Keratinocyte (primary cell): Measurements from ENCODE around the gene HMGA1. TPM values are rescaled to one million over a fixed set of nuclear protein-coding genes. Genes with fewer than 3 reads are reported as not detected.

Experiments used
- DNase-seq: peaks from one replicate; pipeline ENCODE4 v3.0.0-alpha.2; 2011; ENCODE audit warnings: low read depth, missing footprints, low spot score
- FAIRE-seq: peaks from 2 replicates; lab custom pipeline; 2011; peaks lifted over from hg19 to GRCh38; lab: Jason Lieb, UNC
- H2AFZ ChIP-seq: 2 replicates; pipeline ENCODE4 v1.6.0; 2012; ENCODE audit warnings: low read length, control low read depth, inconsistent platforms; ENCODE audit not compliant: control insufficient read depth
- H3K27ac ChIP-seq: 2 replicates; pipeline ENCODE4 v1.5.1; 2011; ENCODE audit warnings: low read length; ENCODE audit not compliant: control insufficient read depth, insufficient read depth
- H3K27me3 ChIP-seq: 3 replicates; pipeline ENCODE4 v1.6.0; 2011; ENCODE audit warnings: low read length; ENCODE audit not compliant: control insufficient read depth, insufficient read depth; ENCODE audit errors: extremely low read depth
- H3K36me3 ChIP-seq, 2 experiments: 2 replicates in 1 of 2; 3 replicates in 1 of 2; pipeline ENCODE4 v1.5.1; 2011; ENCODE audit warnings: low read length in 2 of 2, mild to moderate bottlenecking in 1 of 2; ENCODE audit not compliant: control insufficient read depth in 2 of 2, insufficient read depth in 2 of 2; ENCODE audit errors: extremely low read depth in 1 of 2
- H3K4me1 ChIP-seq: 3 replicates; pipeline ENCODE4 v1.5.1; 2011; ENCODE audit warnings: low read length; ENCODE audit not compliant: control insufficient read depth, insufficient read depth; ENCODE audit errors: extremely low read depth
- H3K4me2 ChIP-seq: 3 replicates; pipeline ENCODE4 v1.6.0; 2011; ENCODE audit warnings: low read depth, low read length; ENCODE audit not compliant: control insufficient read depth, insufficient read depth; ENCODE audit errors: extremely low read depth
- H3K4me3 ChIP-seq, 3 experiments: fragments of 200-600 bp in 1 of 3; sonication (generic) in 1 of 3; 2 replicates in 2 of 3; 3 replicates in 1 of 3; pipeline ENCODE4 v1.5.1; 2011 to 2016; ENCODE audit warnings: low read length in 3 of 3, mild to moderate bottlenecking in 3 of 3, control low read depth in 2 of 3, inconsistent platforms in 1 of 3, low read depth in 1 of 3, mixed read lengths in 1 of 3, mixed run types in 1 of 3, moderate library complexity in 1 of 3; ENCODE audit not compliant: control insufficient read depth in 2 of 3, insufficient read depth in 2 of 3; ENCODE audit errors: extremely low read depth in 1 of 3
- H3K79me2 ChIP-seq: 2 replicates; pipeline ENCODE4 v1.6.0; 2012; ENCODE audit warnings: low read length; ENCODE audit not compliant: control insufficient read depth, insufficient read depth
- H3K9ac ChIP-seq: 3 replicates; pipeline ENCODE4 v1.6.0; 2011; ENCODE audit warnings: low read length; ENCODE audit not compliant: control insufficient read depth, insufficient read depth; ENCODE audit errors: extremely low read depth
- H3K9me1 ChIP-seq: 3 replicates; pipeline ENCODE4 v1.6.0; 2011; ENCODE audit warnings: low read length; ENCODE audit not compliant: control insufficient read depth, insufficient read depth; ENCODE audit errors: extremely low read depth
- H3K9me3 ChIP-seq: 2 replicates; pipeline ENCODE4 v1.5.1; 2012; ENCODE audit warnings: low read depth, low read length; ENCODE audit not compliant: control insufficient read depth
- H4K20me1 ChIP-seq: 3 replicates; pipeline ENCODE4 v1.6.0; 2011; ENCODE audit warnings: low read length; ENCODE audit not compliant: control insufficient read depth, insufficient read depth; ENCODE audit errors: extremely low read depth
- EZH2 ChIP-seq: IDR thresholded peaks from one replicate; pipeline ENCODE4 v1.6.1; 2012; ENCODE audit warnings: inconsistent platforms, mild to moderate bottlenecking, low read length, moderate library complexity
- dilution Hi-C: fragments of 300-500 bp; cut with MboI; formaldehyde crosslinking; loops from one replicate; pipeline ENCODE4 v1.7.0; 2020; ENCODE audit warnings: low sequenced_read_pairs; ENCODE audit not compliant: extremely low pct_ligation_motif_present
- polyA plus RNA-seq, 5 experiments: library from polyadenylated mRNA; depleted of rRNA in 3 of 5; stranded (reverse) in 3 of 5; stranded (forward) in 1 of 5; unstranded in 1 of 5; fragments of >200 nt; gene quantifications; 1 replicate in 1 of 5; 2 replicates in 3 of 5; 3 replicates in 1 of 5; pipeline versions ENCODE4 v1.2.1 to v1.2.3, GENCODE V29; 2011 to 2012; ENCODE audit warnings: missing spikeins in 2 of 5, low read depth in 1 of 5, low replicate concordance in 1 of 5
- TF ChIP-seq, protein P1 (sequence below), 3 experiments: IDR thresholded peaks in 1 of 3; conservative IDR thresholded peaks in 1 of 3; optimal IDR thresholded peaks in 1 of 3; 2 replicates in 2 of 3; 3 replicates in 1 of 3; pipeline versions ENCODE3 to v1.5.1; 2011; ENCODE audit warnings: low read length in 3 of 3, mild to moderate bottlenecking in 3 of 3, moderate library complexity in 2 of 3, control low read depth in 1 of 3, inconsistent platforms in 1 of 3; ENCODE audit not compliant: insufficient read depth in 2 of 3; ENCODE audit errors: extremely low read depth in 1 of 3

HMGA1 gene
- polyA plus RNA-seq, 1 donor (not counting 4 experiments of a cell fraction or from before 2014, with no cell fraction given), result 160 TPM

DNA sequence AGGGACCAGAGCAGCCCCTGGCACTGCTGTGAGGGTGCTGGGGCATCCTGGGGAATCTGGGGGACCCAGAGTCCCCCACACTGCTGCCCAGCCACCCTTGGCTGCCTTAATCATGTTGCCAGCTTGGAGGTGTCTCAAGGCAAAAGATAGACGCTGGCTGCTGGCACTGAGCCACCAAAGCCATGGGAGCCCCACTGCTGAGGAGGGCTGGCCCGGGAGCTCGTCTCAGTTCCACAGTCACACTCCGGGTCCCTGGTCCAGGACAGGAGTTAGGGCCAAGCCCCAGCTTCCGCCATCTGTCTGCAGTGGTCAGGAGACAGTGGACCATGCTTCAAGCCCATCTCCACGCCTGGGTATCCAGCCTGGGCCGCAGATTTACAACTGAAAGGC, 41.0 kb upstream of the HMGA1 start:
- no peaks in the 10 kb centered on the region for H3K79me2 ChIP-seq
- no peak overlapping the region for H3K4me3 ChIP-seq
- H4K20me1 ChIP-seq, result no peaks in the 10 kb centered on the region
- H3K4me1 ChIP-seq, result peaks cover 3% of the 10 kb centered on the region
- peak overlapping the region; percentile 83 for H3K4me2 ChIP-seq
- DNase-seq (no peak), FAIRE-seq (no peak)
- dilution Hi-C loops, result no loop called here
- peaks cover 5% of the 10 kb centered on the region for H3K27me3 ChIP-seq
- no peaks in the 10 kb centered on the region for H3K36me3 ChIP-seq
- no peaks in the 10 kb centered on the region for H3K9me3 ChIP-seq
- no peaks in the 10 kb centered on the region for H3K9me1 ChIP-seq
- TF ChIP-seq, protein P1, sequence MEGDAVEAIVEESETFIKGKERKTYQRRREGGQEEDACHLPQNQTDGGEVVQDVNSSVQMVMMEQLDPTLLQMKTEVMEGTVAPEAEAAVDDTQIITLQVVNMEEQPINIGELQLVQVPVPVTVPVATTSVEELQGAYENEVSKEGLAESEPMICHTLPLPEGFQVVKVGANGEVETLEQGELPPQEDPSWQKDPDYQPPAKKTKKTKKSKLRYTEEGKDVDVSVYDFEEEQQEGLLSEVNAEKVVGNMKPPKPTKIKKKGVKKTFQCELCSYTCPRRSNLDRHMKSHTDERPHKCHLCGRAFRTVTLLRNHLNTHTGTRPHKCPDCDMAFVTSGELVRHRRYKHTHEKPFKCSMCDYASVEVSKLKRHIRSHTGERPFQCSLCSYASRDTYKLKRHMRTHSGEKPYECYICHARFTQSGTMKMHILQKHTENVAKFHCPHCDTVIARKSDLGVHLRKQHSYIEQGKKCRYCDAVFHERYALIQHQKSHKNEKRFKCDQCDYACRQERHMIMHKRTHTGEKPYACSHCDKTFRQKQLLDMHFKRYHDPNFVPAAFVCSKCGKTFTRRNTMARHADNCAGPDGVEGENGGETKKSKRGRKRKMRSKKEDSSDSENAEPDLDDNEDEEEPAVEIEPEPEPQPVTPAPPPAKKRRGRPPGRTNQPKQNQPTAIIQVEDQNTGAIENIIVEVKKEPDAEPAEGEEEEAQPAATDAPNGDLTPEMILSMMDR (optimal IDR thresholded peaks at IDR 0.05 in 1 of 3, IDR thresholded peaks at IDR 0.05 in 1 of 3, conservative IDR thresholded peaks at IDR 0.05 in 1 of 3; ENCODE audit: extremely low read depth in 1 of 3, insufficient read depth in 2 of 3, low read length in 3 of 3), result peak in 1 of 3 experiments; percentile 3
- no peak for TF ChIP-seq EZH2
- peak overlapping the region; percentile 65 for H2AFZ ChIP-seq
- H3K27ac ChIP-seq, result no peak overlapping the region
- H3K9ac ChIP-seq, result no peak overlapping the region

DNA sequence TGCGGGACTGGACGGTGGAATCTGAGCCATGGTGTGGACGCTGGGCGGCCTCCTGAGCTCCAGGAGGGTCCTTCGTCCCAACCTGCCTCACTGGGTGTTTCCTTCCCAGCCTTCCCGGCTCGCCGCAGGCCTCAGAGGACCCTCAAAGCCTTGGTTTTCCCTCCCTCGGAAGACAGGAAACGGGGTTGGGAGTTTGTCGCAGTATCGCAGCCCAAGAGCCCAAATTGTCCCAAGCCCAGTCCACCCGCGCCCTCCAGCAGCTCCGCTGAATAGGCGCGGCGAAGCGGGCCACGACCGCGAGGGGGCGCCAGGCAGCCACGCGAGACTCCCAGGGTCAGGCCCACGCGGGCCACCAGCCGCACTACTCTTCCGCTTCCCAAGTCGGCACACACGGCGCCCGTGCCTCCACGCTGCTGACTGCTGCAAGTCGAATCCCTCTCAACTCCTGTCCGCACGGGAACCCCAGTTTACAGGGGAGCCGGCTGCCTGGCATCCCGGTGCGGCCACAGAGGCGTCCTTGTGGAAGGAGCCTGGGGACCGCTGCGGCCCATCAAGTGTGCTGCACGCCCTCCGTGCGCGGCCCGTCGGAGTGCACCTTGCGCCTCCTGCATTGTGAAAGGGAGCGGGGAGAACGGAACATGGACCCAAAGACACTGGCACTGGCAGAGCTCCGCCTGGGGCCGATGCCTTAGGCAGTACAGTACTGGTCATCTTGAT, 40.4 kb upstream of the HMGA1 start:
- H3K9me1 ChIP-seq, result no peaks in the 10 kb centered on the region
- H2AFZ ChIP-seq, result peak overlapping the region; percentile 95
- peaks cover 3% of the 10 kb centered on the region for H3K4me1 ChIP-seq
- TF ChIP-seq, protein P1 (optimal IDR thresholded peaks at IDR 0.05 in 1 of 3, IDR thresholded peaks at IDR 0.05 in 1 of 3, conservative IDR thresholded peaks at IDR 0.05 in 1 of 3; ENCODE audit: extremely low read depth in 1 of 3, insufficient read depth in 2 of 3, low read length in 3 of 3), result peak; percentile 70 to 97 (median 95)
- TF ChIP-seq EZH2, result no peak
- no peaks in the 10 kb centered on the region for H3K36me3 ChIP-seq
- H3K9me3 ChIP-seq, result no peaks in the 10 kb centered on the region
- H3K79me2 ChIP-seq, result no peaks in the 10 kb centered on the region
- peak overlapping the region; percentile 29 to 65 (median 57) for H3K4me3 ChIP-seq
- dilution Hi-C loops, result no loop called here
- no peak for DNase-seq
- H3K27ac ChIP-seq, result no peak overlapping the region
- H4K20me1 ChIP-seq, result no peaks in the 10 kb centered on the region
- H3K4me2 ChIP-seq, result peak overlapping the region; percentile 83
- no peak for FAIRE-seq
- H3K9ac ChIP-seq, result peak overlapping the region; percentile 46
- peaks cover 5% of the 10 kb centered on the region for H3K27me3 ChIP-seq
